ENCODE results near the gene FOXP1. TPM values are rescaled to one million over a fixed set of nuclear protein-coding genes. Genes with fewer than 3 reads are reported as not detected.

Gene FOXP1
- total and polyA plus RNA-seq, 2 experiments from 2014 or later, result 121 to 132 TPM

GRCh38 chr3:71397726-71398125 lies 185.8 kb downstream of the FOXP1 start:
- DNase-seq (ENCODE audit: low read depth in 1 of 2, low spot score in 1 of 2), result no peak
- TF ChIP-seq CTCF (IDR thresholded peaks at IDR 0.05; ENCODE audit: low read depth, low read length), result no peak
- Histone ChIP-seq H3K27me3 (no peaks in the 10 kb centered on the region), H3K27ac (no peak overlapping the region), H3K36me3 (no peaks in the 10 kb centered on the region), H3K9me3 (ENCODE audit: low read depth) (no peaks in the 10 kb centered on the region), H3K4me1 (ENCODE audit: low read depth) (peaks cover 28% of the 10 kb centered on the region), H3K4me3 (no peak overlapping the region)

- H3K27ac ChIP-seq, result no peak overlapping the region
Measured at GRCh38 chr3:71397046-71397445, 186.5 kb downstream of the FOXP1 start.

DNA sequence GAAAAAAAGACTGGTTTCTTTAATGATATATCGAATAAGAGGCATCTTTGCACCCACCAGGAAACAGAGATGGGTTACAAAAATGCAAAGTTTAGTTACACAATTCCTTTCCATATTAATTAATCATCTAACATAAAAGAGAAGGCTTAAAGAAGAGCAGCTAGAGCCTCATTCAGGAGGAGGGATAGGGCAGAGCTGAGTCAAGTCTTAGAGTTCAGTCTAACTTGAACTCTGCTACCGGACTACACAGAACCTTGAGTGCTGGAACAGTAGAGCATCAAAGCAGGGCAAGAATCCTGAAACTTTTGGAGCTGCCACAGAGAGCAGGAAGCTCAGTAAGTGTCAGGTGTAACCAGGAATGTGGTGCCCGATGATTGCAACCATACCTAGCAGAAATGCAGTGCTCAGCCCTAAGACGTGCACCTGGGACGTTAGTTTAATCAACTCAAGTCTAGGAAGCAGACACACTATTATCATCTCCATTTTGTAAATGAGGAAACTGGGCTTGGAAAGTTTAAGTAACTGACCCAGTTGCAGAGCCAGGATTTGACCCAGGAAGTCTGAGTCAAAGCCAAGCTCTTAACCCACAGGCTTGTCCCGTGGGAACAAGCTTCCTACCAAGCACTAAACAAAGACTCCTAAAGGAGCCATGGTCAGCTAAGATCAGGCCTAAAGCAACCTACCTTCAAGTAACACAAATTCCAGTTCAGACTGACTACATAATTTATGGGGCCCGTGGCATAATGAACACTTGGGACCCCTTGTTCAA lies 187.4 kb downstream of the FOXP1 start:
- TF ChIP-seq CTCF (IDR thresholded peaks at IDR 0.05; ENCODE audit: low read depth, low read length), result no peak
- DNase-seq (ENCODE audit: low read depth in 1 of 2, low spot score in 1 of 2), result peak in 1 of 2 donors; percentile 78
- Histone ChIP-seq H3K9me3 (ENCODE audit: low read depth) (no peaks in the 10 kb centered on the region), H3K4me3 (no peak overlapping the region), H3K4me1 (ENCODE audit: low read depth) (peaks cover 20% of the 10 kb centered on the region), H3K36me3 (no peaks in the 10 kb centered on the region), H3K27ac (no peak overlapping the region), H3K27me3 (no peaks in the 10 kb centered on the region)

More at GRCh38 chr3:71397046-71397445, 186.5 kb downstream of the FOXP1 start:
- peaks cover 28% of the 10 kb centered on the region for H3K4me1 ChIP-seq (ENCODE audit: low read depth)
- peak; percentile 47 to 58 for DNase-seq (ENCODE audit: low read depth in 1 of 2, low spot score in 1 of 2)
- H3K4me3 ChIP-seq, result no peak overlapping the region
- no peaks in the 10 kb centered on the region for H3K36me3 ChIP-seq
- H3K9me3 ChIP-seq (ENCODE audit: low read depth), result no peaks in the 10 kb centered on the region
- no peaks in the 10 kb centered on the region for H3K27me3 ChIP-seq
- peak; percentile 59 for TF ChIP-seq CTCF (IDR thresholded peaks at IDR 0.05; ENCODE audit: low read depth, low read length)

DNA sequence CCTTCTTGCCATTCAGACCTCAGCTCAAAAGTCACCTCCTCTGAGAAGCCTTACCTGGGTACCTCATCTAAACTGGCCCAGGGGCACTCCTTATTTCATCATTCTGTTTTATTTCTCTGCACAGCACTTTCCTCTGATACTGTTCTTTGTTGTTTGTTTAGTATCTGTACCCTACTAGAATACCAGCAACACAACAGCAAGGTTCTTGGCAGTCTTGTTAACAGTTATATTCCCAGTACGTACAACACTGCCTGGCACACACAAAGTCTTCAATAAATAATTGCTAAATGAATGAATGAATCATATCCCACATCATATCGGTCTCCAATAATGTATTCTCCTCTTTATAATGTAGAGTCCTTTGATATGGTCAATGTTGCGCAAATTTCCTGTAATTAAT lies 188.1 kb downstream of the FOXP1 start:
- H3K9me3 ChIP-seq (ENCODE audit: low read depth), result no peaks in the 10 kb centered on the region
- no peak overlapping the region for H3K27ac ChIP-seq
- TF ChIP-seq CTCF (IDR thresholded peaks at IDR 0.05; ENCODE audit: low read depth, low read length), result no peak
- H3K36me3 ChIP-seq, result no peaks in the 10 kb centered on the region
- H3K4me3 ChIP-seq, result no peak overlapping the region
- no peaks in the 10 kb centered on the region for H3K27me3 ChIP-seq
- peaks cover 14% of the 10 kb centered on the region for H3K4me1 ChIP-seq (ENCODE audit: low read depth)
- DNase-seq (ENCODE audit: low read depth in 1 of 2, low spot score in 1 of 2), result no peak

- no peak overlapping the region for H3K27ac ChIP-seq
- H3K36me3 ChIP-seq, result no peaks in the 10 kb centered on the region
- no peaks in the 10 kb centered on the region for H3K9me3 ChIP-seq (ENCODE audit: low read depth)
- no peaks in the 10 kb centered on the region for H3K27me3 ChIP-seq
- peaks cover 20% of the 10 kb centered on the region for H3K4me1 ChIP-seq (ENCODE audit: low read depth)
- H3K4me3 ChIP-seq, result no peak overlapping the region
- TF ChIP-seq CTCF (IDR thresholded peaks at IDR 0.05; ENCODE audit: low read depth, low read length), result no peak
- no peak for DNase-seq (ENCODE audit: low read depth in 1 of 2, low spot score in 1 of 2)
Measured at GRCh38 chr3:71393745-71394144, 189.8 kb downstream of the FOXP1 start.

Data from cardiac muscle cell (in vitro differentiated cells and primary cell).